GM12875 (cell line): ENCODE measurements around the gene DTNA.
"Not testable (repeated sequence)": the region's sequence is repeated elsewhere in the genome, so short reads cannot be mapped to it uniquely, and the experiment has no call there.

Source experiments
- H3K4me3 ChIP-seq: one replicate; pipeline ENCODE4 v1.5.1; 2011; ENCODE audit warnings: low read depth, low read length, control low read depth
- TF ChIP-seq, protein P1 (sequence below): IDR thresholded peaks from 2 replicates; pipeline ENCODE4 v1.5.1; 2011; ENCODE audit warnings: low read depth, mild to moderate bottlenecking, control low read depth, inconsistent platforms, low read length, moderate library complexity, borderline replicate concordance; ENCODE audit not compliant: insufficient read depth

Gene DTNA

DNA sequence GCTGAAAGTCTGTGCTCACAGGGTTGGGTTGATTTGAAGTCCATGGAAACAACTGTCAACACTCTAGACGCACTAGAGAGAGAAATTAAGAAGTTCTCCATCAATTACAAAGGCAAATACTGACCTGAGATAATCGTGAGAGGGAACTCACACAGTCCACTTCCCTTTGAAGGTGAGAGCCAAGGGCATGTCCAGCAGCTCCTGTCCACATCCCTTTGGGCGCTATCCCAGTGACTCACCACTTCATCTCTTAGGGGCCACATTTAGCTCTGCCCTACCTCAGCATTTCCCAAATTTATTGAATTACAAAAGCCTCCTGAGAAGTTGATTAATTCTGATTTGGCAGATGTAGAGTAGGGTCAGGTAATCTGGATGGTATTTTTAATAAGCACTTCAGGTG is 182.3 kb downstream of the DTNA start:
- TF ChIP-seq, protein P1, sequence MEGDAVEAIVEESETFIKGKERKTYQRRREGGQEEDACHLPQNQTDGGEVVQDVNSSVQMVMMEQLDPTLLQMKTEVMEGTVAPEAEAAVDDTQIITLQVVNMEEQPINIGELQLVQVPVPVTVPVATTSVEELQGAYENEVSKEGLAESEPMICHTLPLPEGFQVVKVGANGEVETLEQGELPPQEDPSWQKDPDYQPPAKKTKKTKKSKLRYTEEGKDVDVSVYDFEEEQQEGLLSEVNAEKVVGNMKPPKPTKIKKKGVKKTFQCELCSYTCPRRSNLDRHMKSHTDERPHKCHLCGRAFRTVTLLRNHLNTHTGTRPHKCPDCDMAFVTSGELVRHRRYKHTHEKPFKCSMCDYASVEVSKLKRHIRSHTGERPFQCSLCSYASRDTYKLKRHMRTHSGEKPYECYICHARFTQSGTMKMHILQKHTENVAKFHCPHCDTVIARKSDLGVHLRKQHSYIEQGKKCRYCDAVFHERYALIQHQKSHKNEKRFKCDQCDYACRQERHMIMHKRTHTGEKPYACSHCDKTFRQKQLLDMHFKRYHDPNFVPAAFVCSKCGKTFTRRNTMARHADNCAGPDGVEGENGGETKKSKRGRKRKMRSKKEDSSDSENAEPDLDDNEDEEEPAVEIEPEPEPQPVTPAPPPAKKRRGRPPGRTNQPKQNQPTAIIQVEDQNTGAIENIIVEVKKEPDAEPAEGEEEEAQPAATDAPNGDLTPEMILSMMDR = no peak
- no peak overlapping the region for H3K4me3 ChIP-seq

- no peak overlapping the region for H3K4me3 ChIP-seq
- TF ChIP-seq, protein P1 = no peak
Measured at GRCh38 chr18:34893239-34893638, 183.1 kb downstream of the DTNA start.

- no peak overlapping the region for H3K4me3 ChIP-seq
- TF ChIP-seq, protein P1 = no peak
Measured at GRCh38 chr18:34901299-34901698, 191.2 kb downstream of the DTNA start.

DNA sequence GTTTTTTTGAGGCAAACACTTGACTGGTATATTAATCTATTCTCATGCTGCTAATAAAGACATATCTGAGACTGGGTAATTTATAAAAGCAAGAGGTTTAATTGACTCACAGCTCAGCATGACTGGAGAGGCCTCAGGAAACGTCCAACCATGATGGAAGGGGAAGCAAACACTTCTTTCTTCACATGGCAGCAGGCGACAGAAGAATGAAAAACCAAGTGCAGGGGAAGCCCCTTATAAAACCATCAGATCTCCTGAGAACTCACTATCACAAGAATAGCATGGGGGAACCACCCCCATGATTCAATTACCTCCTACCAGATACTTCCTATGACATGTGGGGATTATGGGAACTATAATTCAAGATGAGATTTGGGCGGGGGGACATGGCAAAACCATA is 194.9 kb downstream of the DTNA start:
- TF ChIP-seq, protein P1 = no peak
- no peak overlapping the region for H3K4me3 ChIP-seq

DNA sequence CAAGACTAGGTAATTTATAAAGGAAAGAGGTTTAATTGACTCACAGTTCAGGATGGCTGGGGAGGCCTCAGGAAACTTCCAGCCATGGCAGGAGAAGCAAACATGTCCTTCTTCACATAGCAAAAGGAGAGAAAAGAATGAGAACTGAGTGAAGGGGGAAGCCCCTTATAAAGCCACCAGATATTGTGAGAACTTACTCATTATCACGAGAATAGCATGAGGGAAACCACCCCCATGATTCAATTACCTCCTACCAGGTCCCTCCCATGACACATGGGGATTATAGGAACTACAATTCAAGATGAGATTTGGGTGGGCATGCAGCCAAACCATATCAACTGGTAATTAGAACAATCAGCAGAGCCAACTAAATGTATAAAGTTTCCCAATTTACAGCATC is 196.9 kb downstream of the DTNA start:
- not testable (repeated sequence) for H3K4me3 ChIP-seq

DNA sequence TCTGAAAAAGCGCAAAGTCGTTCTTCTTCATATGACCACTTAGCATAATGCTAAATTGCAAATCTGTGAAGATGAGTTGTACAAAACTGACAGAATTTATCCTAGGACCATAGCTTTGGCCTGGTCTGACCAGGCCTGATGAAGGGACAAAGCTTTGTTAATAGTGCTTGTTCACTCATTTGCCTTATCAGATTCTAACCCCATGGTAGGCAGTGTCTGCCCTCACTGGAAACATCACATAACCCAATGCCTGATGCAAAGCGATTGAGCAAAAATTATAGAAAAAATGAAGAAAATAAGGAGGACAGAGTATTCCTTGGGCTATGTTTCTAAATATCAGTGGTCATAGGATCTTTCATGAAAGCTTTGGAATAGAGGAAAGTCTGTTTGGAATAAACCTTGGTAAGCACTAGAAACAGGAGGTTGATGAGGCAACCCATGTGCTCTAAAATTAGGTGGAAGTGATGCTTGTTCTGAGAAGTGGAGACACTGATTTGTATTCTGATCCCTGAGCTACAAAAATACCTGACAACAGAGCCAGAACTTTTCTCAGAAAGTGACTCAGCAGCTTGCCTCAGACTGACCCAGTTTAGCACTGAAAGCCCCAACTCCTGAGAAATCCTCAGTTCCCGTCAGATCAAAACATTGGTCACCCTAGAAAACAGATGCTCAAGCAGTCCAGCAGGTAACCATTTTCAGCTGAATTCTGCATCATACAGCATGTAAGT is 199.7 kb downstream of the DTNA start:
- H3K4me3 ChIP-seq = no peak overlapping the region
- TF ChIP-seq, protein P1 = no peak

DNA sequence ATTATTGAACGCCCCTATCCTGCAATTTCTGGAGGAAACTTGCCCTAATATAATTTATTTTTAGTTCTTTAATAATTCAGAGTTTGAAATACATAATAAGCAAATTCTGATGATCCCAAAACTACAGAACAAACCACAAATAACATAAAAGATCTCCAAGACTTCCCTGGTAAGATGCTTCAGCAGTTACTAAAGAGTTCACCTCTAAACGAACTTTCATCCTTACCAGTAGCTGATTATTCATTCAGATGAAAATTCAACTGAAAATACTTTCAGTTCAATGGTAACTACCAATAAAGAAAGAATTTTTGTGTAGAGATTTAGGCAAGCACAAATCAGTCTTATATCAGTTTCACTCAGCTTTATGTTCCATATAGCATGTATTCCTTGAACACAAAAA is 201.0 kb downstream of the DTNA start:
- TF ChIP-seq, protein P1 = no peak

More for the DNA sequence above, 201.0 kb downstream of the DTNA start:
- H3K4me3 ChIP-seq = no peak overlapping the region
